Prostate gland (tissue), 2 donors: ENCODE measurements around the gene PPP1R7.

ENCODE experiments used
- CTCF ChIP-seq, 4 experiments: fragments of 200-600 bp in 2 of 4; fragments of 450-650 bp in 2 of 4; sonication (generic) in 2 of 4; IDR thresholded peaks; 1 replicate in 3 of 4; 2 replicates in 1 of 4; pipeline ENCODE4 v1.5.1; 2016 to 2019; ENCODE audit warnings: antibody characterized with exemption in 4 of 4, mild to moderate bottlenecking in 2 of 4, moderate library complexity in 2 of 4
- POLR2A ChIP-seq: fragments of 450-650 bp; IDR thresholded peaks from one replicate; pipeline ENCODE4 v1.6.1; 2016; ENCODE audit warnings: antibody characterized with exemption, mild to moderate bottlenecking
- POLR2AphosphoS5 ChIP-seq: sonication (generic); formaldehyde crosslinking; IDR thresholded peaks from one replicate; pipeline ENCODE4 v1.6.1; 2017; ENCODE audit warnings: antibody characterized with exemption

GRCh38 chr2:241151934-241152660, 1.8 kb downstream of the PPP1R7 start:
- TF ChIP-seq CTCF (IDR thresholded peaks at IDR 0.05), result no peak
- no peak for TF ChIP-seq POLR2A
- TF ChIP-seq POLR2AphosphoS5, result no peak
